ENCODE results near the gene ZNF548. TPM values are rescaled to one million over a fixed set of nuclear protein-coding genes. Genes with fewer than 3 reads are reported as not detected.

The ZNF548 gene
- total RNA-seq, 1 experiment from 2014 or later: 4.9 TPM

GRCh38 chr19:57419439-57419838 lies 29.8 kb downstream of the ZNF548 start:
- Mint-ChIP-seq H3K4me3 (ENCODE audit: unreplicated experiment) (no peak overlapping the region), H3K36me3 (ENCODE audit: insufficient read depth, unreplicated experiment) (peaks cover 23% of the 10 kb centered on the region), H3K9me3 (ENCODE audit: unreplicated experiment) (no peaks in the 10 kb centered on the region), H3K27ac (ENCODE audit: unreplicated experiment) (no peak overlapping the region), H3K27me3 (ENCODE audit: insufficient read depth, unreplicated experiment) (no peaks in the 10 kb centered on the region), H3K4me1 (ENCODE audit: low read depth, unreplicated experiment) (no peaks in the 10 kb centered on the region)
- POLR2A ChIA-PET: no interaction called here
- Histone ChIP-seq H3K36me3 (ENCODE audit: control insufficient read depth, insufficient read depth, low read length) (peaks cover 9% of the 10 kb centered on the region), H3K9me3 (no peaks in the 10 kb centered on the region), H3K4me1 (no peaks in the 10 kb centered on the region), H3K4me3 (ENCODE audit: low read depth, low read length) (no peak overlapping the region), H3K27me3 (replicated peaks; ENCODE audit: control insufficient read depth, insufficient read depth, low read length) (no peaks in the 10 kb centered on the region)
- no peak for DNase-seq
- no TSS peak for BruUV-seq (replicated peaks)
- CTCF ChIA-PET: no interaction called here
- intact Hi-C loops (cut with micrococcal nuclease; ENCODE audit: unreplicated experiment): no loop called here
- TF ChIP-seq CTCF (IDR thresholded peaks at IDR 0.05; ENCODE audit: insufficient read depth in 1 of 2, low read depth in 1 of 2, low read length in 1 of 2, severe bottlenecking in 1 of 2, unreplicated experiment in 1 of 2): no peak

GRCh38 chr19:57421037-57421436 lies 31.4 kb downstream of the ZNF548 start:
- intact Hi-C loops (cut with micrococcal nuclease; ENCODE audit: unreplicated experiment): no loop called here
- POLR2A ChIA-PET: no interaction called here
- H3K36me3 ChIP-seq (ENCODE audit: control insufficient read depth, insufficient read depth, low read length): peaks cover 9% of the 10 kb centered on the region
- no peak for TF ChIP-seq CTCF (IDR thresholded peaks at IDR 0.05; ENCODE audit: insufficient read depth in 1 of 2, low read depth in 1 of 2, low read length in 1 of 2, severe bottlenecking in 1 of 2, unreplicated experiment in 1 of 2)
- no peaks in the 10 kb centered on the region for H3K9me3 ChIP-seq
- Mint-ChIP-seq H3K27ac (ENCODE audit: unreplicated experiment) (no peak overlapping the region), H3K9me3 (ENCODE audit: unreplicated experiment) (no peaks in the 10 kb centered on the region), H3K4me3 (ENCODE audit: unreplicated experiment) (no peak overlapping the region), H3K27me3 (ENCODE audit: insufficient read depth, unreplicated experiment) (no peaks in the 10 kb centered on the region), H3K4me1 (ENCODE audit: low read depth, unreplicated experiment) (no peaks in the 10 kb centered on the region), H3K36me3 (ENCODE audit: insufficient read depth, unreplicated experiment) (peaks cover 23% of the 10 kb centered on the region)
- CTCF ChIA-PET: no interaction called here
- TSS peak; percentile 6 for BruUV-seq (replicated peaks)
- H3K4me1 ChIP-seq: no peaks in the 10 kb centered on the region
- H3K27me3 ChIP-seq (replicated peaks; ENCODE audit: control insufficient read depth, insufficient read depth, low read length): no peaks in the 10 kb centered on the region
- no peak overlapping the region for H3K4me3 ChIP-seq (ENCODE audit: low read depth, low read length)
- no peak for DNase-seq

GRCh38 chr19:57434386-57435061 lies 44.9 kb downstream of the ZNF548 start:
- BruUV-seq (replicated peaks): TSS peak; percentile 86
- ChIA-PET POLR2A (interaction anchor here (0.6 kb wide), 2 partner anchors 158 to 248 kb away, joined by 3 to 11 read pairs; no protein-coding TSS in a partner anchor), CTCF (no interaction called here)
- H3K36me3 Mint-ChIP-seq (ENCODE audit: insufficient read depth, unreplicated experiment): peaks cover 23% of the 10 kb centered on the region
- H3K27me3 Mint-ChIP-seq (ENCODE audit: insufficient read depth, unreplicated experiment): no peaks in the 10 kb centered on the region
- H3K9me3 Mint-ChIP-seq (ENCODE audit: unreplicated experiment): no peaks in the 10 kb centered on the region
- DNase-seq: no peak
- intact Hi-C loops (cut with micrococcal nuclease; ENCODE audit: unreplicated experiment): loop anchor here (1.0 to 5.0 kb wide), 6 partner anchors 23 to 199 kb away; partner anchors contain the start of genes TRAPPC2B, ZNF17, ZNF211 and ZNF419
- Histone ChIP-seq H3K4me1 (peaks cover 9% of the 10 kb centered on the region; the same call in 1 of the 2 replicates), H3K9me3 (no peaks in the 10 kb centered on the region), H3K4me3 (ENCODE audit: low read depth, low read length) (peak overlapping the region; percentile 71), H3K36me3 (ENCODE audit: control insufficient read depth, insufficient read depth, low read length) (0 out of 2 replicates have a peak, but pooled peaks cover 1% of the 10 kb centered on the region), H3K27me3 (replicated peaks; ENCODE audit: control insufficient read depth, insufficient read depth, low read length) (no peaks in the 10 kb centered on the region)
- H3K27ac Mint-ChIP-seq (ENCODE audit: unreplicated experiment): peak overlapping the region; percentile 91
- H3K4me3 Mint-ChIP-seq (ENCODE audit: unreplicated experiment): peak overlapping the region; percentile 92
- no peak for TF ChIP-seq CTCF (IDR thresholded peaks at IDR 0.05; ENCODE audit: insufficient read depth in 1 of 2, low read depth in 1 of 2, low read length in 1 of 2, severe bottlenecking in 1 of 2, unreplicated experiment in 1 of 2)
- peaks cover 19% of the 10 kb centered on the region for H3K4me1 Mint-ChIP-seq (ENCODE audit: low read depth, unreplicated experiment)
